Tibial artery (tissue), 4 donors: ENCODE results near the gene TMCC2.

Source experiments
- DNase-seq, 2 donors: peaks; one replicate each; pipeline ENCODE4 v3.0.0-alpha.2; 2019
- H3K27ac ChIP-seq, 2 donors: fragments of 200-600 bp; sonication (generic) in 1 of 2; 1 replicate in 1 of 2; 2 replicates in 1 of 2; pipeline ENCODE4 v1.5.1; 2018 to 2019; ENCODE audit warnings: mild to moderate bottlenecking in 1 of 2
- H3K27me3 ChIP-seq, 2 donors: fragments of 200-600 bp; sonication (generic) in 1 of 2; one replicate each; pipeline versions ENCODE4 v1.5.1 to v1.6.0; 2016 to 2019
- H3K36me3 ChIP-seq, 3 donors: fragments of 200-600 bp; sonication (generic) in 2 of 3; one replicate each; pipeline ENCODE4 v1.5.1; 2016 to 2019; ENCODE audit warnings: mild to moderate bottlenecking in 2 of 3
- H3K4me1 ChIP-seq, 4 donors: fragments of 200-600 bp; sonication (generic) in 2 of 4; 1 replicate in 3 of 4; 2 replicates in 1 of 4; pipeline ENCODE4 v1.5.1; 2016 to 2019
- H3K4me3 ChIP-seq, 2 donors: fragments of 200-600 bp; sonication (generic) in 1 of 2; 1 replicate in 1 of 2; 2 replicates in 1 of 2; pipeline ENCODE4 v1.5.1; 2018 to 2019; ENCODE audit warnings: mild to moderate bottlenecking in 2 of 2
- H3K9me3 ChIP-seq, 3 donors: fragments of 200-600 bp; sonication (generic) in 1 of 3; one replicate each; pipeline ENCODE4 v1.5.1; 2016 to 2019
- CTCF ChIP-seq, 2 experiments: fragments of 200-600 bp in 1 of 2; fragments of 450-650 bp in 1 of 2; IDR thresholded peaks; one replicate each; pipeline ENCODE4 v1.5.1; 2017 to 2019; ENCODE audit warnings: antibody characterized with exemption in 2 of 2, mild to moderate bottlenecking in 1 of 2, moderate library complexity in 1 of 2
- intact Hi-C: fragments of 100-400 bp; cut with DNase I; formaldehyde crosslinking; loops from one replicate; pipeline ENCODE4 v1.15.0; 2023; ENCODE audit warnings: low total_unique reads

Gene TMCC2

GRCh38 chr1:205316161-205316566 is 88.4 kb downstream of the TMCC2 start:
- no peak for DNase-seq
- intact Hi-C loops = no loop called here
- no peaks in the 10 kb centered on the region for H3K36me3 ChIP-seq
- no peak for TF ChIP-seq CTCF (IDR thresholded peaks at IDR 0.05)
- H3K9me3 ChIP-seq = no peaks in the 10 kb centered on the region
- peaks cover 0 to 37% (median 22%) of the 10 kb centered on the region in 4 donors for H3K4me1 ChIP-seq
- peaks cover 0 to 17% of the 10 kb centered on the region in 2 donors for H3K27me3 ChIP-seq
- H3K4me3 ChIP-seq = no peak overlapping the region
- no peak overlapping the region for H3K27ac ChIP-seq

DNA sequence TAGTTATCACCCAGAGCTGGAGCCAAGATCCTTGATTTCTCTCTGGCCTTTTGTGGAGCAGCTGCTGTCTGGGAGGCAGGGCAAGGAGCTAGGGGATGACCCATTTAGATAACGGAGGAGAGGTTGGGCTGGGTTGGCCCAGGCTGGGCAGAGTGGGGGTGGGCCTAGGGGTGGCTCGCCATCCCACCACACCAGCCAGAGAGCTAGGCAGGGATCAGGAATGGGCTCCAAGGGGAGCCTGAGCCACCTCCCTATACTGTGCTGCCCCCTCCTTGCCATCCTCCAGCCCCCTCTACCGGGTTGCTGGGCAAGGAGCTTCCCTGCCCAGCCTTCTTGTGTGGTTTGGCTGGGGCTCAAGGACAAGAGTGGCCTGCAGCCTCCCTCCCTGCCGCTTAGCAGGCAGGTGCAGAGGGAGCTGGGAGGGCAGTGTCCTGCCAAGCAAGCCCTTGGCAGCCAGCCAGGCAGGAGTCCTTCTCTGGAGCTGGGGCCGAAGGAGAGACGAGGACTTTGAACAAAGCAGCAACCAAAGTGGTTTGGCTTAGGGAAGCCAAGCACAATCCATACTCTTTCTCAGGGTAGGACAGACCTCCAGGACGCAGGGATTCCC is 89.7 kb downstream of the TMCC2 start:
- no peak overlapping the region for H3K4me3 ChIP-seq
- DNase-seq = peak in 1 of 2 donors; percentile 72
- no peak overlapping the region for H3K27ac ChIP-seq
- intact Hi-C loops = no loop called here
- peaks cover 0 to 42% (median 24%) of the 10 kb centered on the region in 4 donors for H3K4me1 ChIP-seq
- H3K27me3 ChIP-seq = peaks cover 0 to 10% of the 10 kb centered on the region in 2 donors
- no peak for TF ChIP-seq CTCF (IDR thresholded peaks at IDR 0.05)
- no peaks in the 10 kb centered on the region for H3K9me3 ChIP-seq
- H3K36me3 ChIP-seq = no peaks in the 10 kb centered on the region

DNA sequence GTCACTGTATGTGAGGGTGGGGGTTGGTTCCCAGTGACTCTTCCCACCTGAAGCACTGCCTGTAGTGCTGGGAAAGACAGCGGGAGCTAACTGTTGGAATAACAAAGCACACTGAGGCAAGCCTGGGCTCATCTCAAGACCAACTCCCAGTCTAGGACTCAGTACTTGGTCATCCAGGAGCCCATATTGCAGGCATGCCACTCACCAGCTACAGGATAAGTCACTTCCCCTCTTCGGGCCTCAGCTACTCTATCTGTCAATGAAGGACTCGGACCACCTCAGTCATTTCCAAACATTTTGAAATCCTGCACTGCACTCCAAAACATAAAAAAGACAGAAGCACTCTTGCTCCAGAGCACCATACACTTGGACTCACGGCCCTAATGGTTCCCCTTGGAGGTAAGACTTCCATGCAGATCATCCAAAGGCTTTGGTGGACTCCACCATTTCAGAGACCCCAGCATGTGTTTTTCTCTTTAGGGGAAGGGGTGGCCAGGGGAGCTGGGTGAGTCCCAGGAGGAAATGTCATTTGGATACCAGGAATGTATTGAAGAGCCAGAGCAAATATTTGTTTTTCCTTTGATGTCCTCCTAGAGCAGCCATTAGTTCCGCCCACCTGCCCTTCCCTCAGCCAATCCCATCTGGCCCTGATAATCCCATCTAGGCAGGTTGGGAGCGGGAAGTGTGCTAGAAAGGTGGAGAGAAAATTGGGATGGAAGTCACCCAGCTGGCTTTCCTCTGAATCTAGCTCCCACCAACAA is 90.7 kb downstream of the TMCC2 start:
- no peak for DNase-seq
- no peak overlapping the region for H3K27ac ChIP-seq
- H3K27me3 ChIP-seq = peaks cover 0 to 7% of the 10 kb centered on the region in 2 donors
- intact Hi-C loops = no loop called here
- H3K9me3 ChIP-seq = no peaks in the 10 kb centered on the region
- H3K36me3 ChIP-seq = no peaks in the 10 kb centered on the region
- peaks cover 0 to 42% (median 23%) of the 10 kb centered on the region in 4 donors for H3K4me1 ChIP-seq
- no peak overlapping the region for H3K4me3 ChIP-seq
- TF ChIP-seq CTCF (IDR thresholded peaks at IDR 0.05) = no peak

GRCh38 chr1:205319081-205320018 is 91.6 kb downstream of the TMCC2 start:
- H3K4me1 ChIP-seq = peaks cover 0 to 42% (median 21%) of the 10 kb centered on the region in 4 donors
- H3K36me3 ChIP-seq = no peaks in the 10 kb centered on the region
- intact Hi-C loops = no loop called here
- H3K9me3 ChIP-seq = no peaks in the 10 kb centered on the region
- TF ChIP-seq CTCF (IDR thresholded peaks at IDR 0.05) = no peak
- H3K4me3 ChIP-seq = no peak overlapping the region
- H3K27me3 ChIP-seq = no peaks in the 10 kb centered on the region
- DNase-seq = peak; percentile 69 to 82
- no peak overlapping the region for H3K27ac ChIP-seq

- TF ChIP-seq CTCF (IDR thresholded peaks at IDR 0.05) = peak in 1 of 2 experiments; percentile 9
- H3K9me3 ChIP-seq = no peaks in the 10 kb centered on the region
- H3K4me3 ChIP-seq = peak within 1 kb of the TSS; percentile 58 to 68
- H3K27me3 ChIP-seq = peaks cover 0 to 7% of the 10 kb centered on the region in 2 donors
- intact Hi-C loops = no loop called here
- H3K4me1 ChIP-seq = peaks cover 0 to 42% (median 21%) of the 10 kb centered on the region in 4 donors
- peak; percentile 89 to 91 for DNase-seq
- peak within 1 kb of the TSS; percentile 29 to 48 for H3K27ac ChIP-seq
- no peaks in the 10 kb centered on the region for H3K36me3 ChIP-seq
Measured at GRCh38 chr1:205321162-205321958, 93.6 kb downstream of the TMCC2 start, which contains the start of gene NUAK2. Gene NUAK2 (minus strand): TSS chr1:205321745. CDS start chr1:205321628, 117 bp downstream.
